SKM-1 treated with dmso at 0.1 percent for 144 hours (cell line): ENCODE measurements around the gene NNAT.

Experiments
- DNase-seq: peaks from one replicate; lab custom pipeline; 2025; ENCODE audit not compliant: unreplicated experiment; lab: John Stamatoyannopoulos, UW

Gene NNAT

DNA sequence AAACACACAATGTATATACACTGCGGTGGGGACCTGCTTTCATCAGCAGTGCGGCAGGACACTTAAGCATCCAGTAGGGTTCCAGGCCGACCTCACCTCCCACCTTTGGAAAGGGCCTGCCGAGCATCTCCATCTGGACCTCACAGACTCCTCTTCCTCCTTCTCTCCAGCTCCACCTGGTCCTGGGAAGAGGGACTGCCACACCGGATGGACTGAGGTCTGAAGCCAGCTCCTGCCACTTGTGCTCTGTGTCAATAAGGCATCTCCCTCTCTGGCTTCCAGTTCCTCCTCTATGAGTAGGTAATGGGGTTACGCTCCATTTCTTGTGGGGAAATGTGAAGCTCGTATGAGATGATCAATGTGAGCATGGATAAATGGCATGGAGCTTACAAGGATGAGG lies 19.1 kb upstream of the NNAT start:
- DNase-seq, result no peak

DNA sequence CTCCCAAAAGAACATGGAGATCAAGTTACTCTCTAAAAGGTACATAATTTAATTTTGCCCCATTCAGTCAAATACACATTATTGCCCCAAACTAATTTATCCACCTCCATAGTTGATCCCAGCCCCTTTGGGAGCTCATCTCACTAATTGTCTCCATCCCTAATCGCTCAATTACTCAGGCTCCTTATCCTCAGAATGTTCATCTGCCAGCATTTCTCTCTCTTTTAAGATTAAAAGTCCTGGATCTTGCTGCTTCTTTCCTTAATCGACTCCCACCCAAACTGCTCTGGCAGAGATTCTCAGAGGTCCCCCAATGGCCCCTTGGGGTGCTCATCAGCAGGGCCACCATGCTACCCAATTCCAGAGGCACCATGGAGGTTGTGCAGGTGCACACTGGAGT lies 18.4 kb upstream of the NNAT start:
- no peak for DNase-seq

DNA sequence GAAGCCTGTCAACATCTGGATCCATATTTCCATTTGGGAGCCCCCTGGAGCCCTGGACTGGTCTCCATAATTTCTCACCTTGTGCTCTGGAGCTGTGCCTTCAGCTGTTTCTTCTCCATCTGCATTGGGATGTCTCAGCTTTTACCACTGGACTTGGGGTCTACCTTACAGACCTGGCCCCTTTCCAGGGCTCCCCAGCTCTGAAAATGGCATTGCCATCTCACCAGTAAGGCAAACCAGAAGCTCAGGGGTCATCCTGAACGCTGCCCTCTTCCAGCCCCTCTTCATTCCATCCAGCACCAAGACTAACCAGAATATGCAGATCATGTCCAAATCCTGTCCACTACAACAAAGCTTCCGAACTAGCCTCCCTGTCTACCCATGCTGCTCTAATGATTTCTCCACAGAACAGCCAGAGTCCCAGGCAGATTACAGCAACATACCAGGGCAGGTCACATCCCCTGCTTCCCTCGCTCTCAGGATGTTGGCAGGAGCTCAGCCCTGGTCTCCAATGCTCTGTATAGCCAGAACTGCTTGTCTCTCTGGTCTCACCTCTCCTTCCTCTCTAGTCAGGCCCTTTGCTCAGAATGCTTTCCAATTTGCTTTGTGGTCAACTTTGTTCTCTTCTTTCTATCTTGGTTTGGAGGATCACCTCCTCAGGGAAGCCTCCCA lies 17.7 kb upstream of the NNAT start:
- no peak for DNase-seq

DNA sequence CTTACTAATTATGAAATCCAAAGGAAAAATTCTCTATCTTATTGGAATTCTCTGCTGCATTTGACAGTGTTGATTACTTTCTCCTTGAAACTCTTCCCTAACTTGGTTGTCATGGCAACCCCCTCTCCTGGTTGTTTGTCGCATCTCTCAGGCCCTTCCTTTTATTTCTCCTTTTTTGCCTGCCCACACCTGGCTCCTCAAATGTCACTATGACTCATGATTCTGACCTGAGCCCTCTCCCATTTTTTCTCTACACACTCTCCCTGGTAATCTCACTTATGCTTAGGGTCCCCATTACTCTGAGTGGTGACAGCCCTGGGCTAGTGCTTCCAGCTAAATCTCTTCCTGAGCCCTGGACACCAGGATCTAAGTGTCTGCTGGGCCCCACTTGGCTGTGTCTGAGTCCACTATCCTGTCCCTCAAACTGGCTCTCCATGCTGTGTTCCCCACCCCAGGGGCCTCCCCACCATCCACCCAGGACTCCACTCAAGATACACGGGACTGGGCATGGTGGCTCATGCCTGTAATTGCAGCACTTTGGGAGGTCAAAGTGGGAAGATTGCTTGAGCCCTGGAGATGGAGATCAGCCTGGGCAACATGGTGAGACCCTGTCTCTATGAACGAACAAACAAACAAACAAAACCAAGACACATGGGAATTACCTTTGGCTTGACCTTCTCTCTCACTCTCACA lies 16.5 kb upstream of the NNAT start:
- no peak for DNase-seq

DNA sequence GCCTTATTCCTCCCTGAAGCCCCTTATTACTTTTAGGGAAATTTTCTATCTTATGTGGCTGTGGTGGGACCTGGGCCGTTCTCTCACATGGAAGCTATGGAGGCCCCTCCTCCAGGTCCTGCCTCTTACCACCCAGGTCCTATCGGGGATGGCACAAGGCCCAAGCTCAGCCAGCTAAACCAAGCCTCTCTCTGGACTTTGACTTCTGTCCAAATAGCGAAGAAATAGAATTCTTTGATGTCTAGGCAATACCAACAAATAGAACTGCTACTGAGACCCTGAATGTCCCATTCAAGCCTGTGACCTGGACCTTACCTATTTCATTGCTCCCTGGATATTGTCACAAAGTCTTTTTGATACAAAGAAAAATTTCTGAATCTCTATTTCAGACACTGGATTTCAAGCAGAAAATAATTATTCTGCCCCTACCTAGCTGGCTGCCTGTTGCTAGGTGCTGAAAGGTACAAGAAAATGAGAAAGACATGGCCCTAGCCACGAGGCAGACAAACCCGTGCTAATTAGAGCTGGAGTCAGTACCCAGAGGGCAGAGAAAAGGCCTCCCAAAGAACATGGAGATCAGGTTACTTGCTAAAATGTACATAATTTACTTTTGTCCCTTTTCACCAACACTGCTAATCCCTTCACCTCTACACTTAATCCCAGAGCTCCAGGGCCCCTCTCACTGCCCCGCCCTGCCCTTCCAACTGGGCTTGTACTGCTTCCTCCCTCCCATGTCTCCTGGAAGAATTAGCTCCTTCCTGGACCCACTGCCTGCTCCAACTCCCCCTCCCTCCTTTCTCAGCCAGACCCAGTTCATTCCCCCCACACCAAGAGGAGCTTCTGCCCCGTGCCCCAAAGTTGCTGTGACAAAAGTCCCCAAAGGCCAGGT lies 15.5 kb upstream of the NNAT start:
- no peak for DNase-seq

DNA sequence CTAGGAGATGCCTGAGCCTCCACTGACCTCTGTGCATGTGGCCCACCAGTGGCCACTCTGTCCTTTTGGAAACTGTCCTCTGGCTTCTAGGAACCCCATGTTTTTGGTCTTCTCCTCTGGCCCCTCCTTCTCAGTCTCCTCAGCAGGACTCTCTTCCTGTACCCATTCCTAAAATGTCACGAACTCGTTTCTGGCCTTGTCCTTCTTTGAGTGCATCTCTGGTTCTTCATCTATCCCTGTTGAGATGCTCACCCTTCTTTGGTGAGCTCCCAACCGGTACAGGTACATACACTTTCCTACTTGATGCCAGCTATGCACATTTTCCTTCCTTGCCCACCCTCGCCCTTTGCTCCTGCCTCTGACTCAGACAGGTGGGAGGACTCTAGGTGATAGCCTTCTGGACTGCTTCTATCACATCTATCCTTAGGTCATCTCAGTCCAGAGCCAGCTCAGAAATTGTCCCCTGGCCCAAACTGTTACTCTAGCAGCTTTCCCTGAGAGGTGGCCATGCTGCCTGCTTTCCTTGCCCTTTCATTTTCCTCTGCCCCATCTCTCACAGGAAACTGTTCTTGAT lies 14.8 kb upstream of the NNAT start:
- DNase-seq, result no peak

DNA sequence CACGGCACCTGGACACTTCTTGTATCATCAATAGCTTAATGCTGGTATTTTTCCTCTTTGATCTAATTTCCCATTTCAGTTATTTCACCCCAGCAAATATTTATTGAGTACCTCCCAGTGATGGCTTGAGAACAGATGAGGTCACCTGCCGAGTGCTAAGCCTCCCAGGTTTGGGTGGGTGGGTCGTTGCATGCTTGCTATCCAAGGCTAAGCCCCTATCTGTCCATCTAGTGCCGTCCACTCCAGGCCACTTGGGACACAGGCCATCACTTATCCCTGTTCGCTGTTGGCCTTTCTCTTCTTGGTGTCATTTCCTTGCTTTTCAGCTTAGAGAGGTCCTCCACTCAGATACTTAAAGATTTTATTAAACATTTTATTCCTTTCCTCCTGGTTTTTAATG lies 10.8 kb upstream of the NNAT start:
- DNase-seq, result no peak

DNA sequence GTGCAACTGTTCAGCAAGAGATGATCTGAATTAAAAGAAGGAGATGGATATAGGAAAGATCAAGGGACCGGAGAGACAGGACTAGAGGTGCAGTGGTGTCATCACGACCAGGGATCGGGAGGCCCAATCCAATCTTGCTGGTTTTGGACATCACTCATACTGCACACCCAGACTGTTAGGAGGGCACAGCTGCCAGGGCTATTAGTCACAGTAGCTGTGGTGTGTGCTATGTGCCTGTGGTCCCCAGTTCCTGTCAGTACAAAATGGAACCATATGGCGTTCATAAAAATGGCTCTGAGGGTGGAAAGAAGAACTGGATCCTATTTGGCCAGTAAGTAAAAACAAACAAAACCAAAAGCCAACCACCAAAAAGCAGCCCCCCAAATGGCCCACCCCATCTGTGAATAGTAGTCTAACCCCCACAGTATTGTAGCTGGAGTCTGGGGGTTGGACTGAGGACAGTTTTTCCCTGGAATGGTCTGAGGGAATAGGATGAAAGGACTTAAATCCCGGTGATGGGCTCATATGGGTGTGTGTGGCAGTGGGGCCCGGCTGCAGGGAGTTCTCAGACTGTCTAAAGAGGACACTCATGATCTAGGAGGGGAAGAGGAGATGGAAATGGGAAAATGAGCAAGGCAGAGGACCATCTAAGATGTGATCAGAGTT lies 9.3 kb upstream of the NNAT start:
- DNase-seq, result no peak

DNA sequence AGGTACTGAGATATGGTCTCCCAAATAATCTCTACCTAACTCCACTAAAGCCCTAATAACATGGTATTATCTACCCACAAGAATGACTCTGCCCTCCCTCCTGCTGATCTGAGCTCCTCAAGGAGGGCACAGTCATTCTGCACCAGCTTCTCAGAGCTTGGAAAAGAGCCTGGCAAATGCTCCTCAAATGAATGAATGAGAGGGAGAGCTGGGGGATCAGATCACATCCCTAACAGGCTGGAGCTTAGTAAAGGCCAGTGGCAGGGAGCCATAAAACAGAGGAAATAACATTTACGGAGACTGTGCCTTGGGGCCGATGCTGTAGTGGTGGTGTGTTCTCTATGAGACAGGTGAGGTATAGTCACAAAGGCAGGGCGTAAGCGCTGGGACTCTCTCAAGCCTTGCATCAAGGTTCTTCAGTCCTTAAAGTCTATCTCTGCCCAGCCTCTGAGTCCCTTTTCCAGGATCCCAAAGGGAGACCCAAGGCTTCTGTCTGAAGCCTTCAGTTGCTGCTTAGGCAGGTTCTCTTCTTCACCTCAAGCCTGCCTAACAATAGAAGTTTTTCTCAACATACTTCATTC lies 7.2 kb upstream of the NNAT start:
- DNase-seq, result no peak

DNA sequence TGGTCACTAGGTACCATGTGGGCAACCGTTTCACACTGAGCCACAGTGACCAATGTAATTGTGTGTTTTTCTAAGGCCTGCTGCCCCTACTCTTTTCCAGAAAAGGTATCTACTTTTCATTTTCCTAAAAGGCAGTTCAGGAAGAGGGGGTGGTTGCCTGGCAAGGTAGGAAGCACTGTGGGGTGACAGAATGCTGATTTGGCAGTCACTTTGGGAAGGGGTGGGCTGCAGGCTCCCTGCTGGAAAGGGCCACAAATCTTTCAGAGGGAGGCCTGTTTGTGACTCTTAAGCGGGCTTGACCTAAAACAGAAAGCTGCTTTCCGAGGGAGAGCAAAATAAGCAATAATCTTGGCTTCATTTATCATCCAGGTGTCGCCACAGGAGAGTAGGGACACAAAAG lies 5.2 kb upstream of the NNAT start:
- DNase-seq, result no peak

DNA sequence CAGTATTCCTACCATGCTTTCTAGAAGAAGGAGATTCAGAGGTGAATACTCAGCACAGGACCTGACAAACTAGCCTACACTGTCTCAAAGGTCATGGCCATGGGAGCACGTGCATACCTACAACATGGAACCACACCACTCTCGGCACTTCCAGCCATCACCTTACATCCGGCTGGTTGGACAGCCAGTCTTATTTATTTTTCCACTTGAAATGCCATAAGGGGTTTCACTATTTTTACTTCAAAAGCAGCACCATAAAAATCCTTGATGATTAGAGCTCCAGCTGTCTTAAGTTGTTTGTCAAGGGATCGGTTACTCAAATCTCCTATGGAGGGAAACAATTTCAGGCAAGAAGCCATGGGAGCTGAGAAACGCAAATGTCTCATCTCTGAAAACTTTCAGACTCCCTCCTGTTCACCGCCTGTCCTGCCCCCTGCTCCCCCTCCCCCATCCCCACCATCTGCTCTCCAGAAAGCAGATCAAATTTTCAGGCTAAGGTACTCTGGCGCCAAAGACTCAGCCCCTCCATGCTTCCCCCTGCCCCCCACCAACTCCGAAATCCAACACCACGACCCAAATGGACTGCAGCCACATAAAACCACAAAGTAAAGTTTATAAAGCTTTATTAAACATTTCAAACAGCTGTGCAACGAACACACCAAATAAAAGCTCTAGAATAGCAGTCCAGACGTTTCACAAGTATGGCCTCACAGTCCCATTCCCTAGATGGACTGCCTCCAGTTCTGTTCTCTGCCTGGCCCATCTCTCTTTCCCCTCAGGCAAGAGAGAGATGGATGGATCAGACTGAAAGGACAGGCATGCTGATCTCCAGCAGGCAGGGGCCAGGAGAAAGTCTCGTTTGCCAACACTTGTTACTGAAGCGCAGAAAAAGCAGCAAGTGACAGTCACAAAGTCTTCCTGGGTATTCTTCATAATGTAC lies 4.0 kb upstream of the NNAT start:
- no peak for DNase-seq

DNA sequence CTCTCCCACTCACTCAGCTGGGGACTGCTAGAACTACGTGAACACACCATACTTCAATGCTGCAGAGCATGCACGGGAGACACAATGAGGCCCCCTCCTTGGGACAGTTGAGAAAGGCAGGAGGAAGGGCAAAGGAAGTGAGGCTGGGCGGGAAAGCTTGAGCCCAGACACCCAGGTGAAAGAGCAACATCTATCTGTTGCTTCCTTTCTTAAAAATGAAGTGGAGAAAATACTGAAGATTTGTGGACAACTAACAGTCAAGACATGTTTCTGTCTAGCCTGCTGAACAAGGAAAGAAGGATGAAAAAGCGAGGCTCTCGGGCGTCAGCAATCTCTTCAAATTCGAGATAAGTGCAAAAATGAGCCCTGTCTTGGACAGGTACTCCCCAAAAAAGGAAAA lies 3.0 kb upstream of the NNAT start:
- no peak for DNase-seq

DNA sequence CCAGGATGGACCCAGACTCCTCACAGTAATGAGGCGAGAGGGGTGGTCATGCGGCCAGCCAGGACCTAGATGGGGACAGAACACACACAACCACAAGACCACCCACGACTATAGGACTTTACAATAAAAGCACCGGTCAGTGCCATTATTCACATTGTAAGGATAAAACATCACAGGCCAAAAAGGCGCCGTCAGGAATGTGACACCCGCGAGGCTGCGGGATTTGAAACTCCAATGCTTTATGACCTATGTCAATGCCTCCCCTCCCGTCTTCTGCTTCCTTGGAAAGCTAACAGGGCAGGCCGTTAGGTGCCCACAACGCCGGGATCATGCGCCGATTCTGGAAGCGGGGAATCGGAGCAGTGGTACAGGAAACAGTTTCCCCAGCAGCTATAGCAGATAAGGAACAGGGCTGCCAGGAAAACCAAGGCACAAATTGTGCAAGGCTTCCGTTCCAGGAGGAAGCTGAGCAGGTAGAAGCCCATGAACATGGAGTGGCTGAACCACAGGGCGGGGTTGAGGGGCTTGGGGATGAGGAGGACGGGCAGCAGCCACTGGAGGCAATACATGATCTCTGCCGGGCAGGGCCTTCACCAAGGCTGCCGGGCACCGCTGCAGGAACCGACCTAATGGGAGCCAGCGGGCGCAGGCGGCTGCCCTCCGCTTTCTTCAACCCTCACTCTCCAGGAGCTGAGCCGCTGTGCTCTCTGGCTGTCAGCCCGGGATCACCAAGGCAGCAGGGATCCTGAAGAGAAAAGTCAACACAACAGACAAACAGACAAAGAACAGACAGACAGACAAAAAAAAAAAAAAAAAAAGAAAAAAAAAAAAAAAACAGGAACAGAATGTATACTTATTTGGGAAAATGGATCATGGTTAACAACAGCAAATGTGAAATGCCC lies 2.2 kb upstream of the NNAT start:
- no peak for DNase-seq

DNA sequence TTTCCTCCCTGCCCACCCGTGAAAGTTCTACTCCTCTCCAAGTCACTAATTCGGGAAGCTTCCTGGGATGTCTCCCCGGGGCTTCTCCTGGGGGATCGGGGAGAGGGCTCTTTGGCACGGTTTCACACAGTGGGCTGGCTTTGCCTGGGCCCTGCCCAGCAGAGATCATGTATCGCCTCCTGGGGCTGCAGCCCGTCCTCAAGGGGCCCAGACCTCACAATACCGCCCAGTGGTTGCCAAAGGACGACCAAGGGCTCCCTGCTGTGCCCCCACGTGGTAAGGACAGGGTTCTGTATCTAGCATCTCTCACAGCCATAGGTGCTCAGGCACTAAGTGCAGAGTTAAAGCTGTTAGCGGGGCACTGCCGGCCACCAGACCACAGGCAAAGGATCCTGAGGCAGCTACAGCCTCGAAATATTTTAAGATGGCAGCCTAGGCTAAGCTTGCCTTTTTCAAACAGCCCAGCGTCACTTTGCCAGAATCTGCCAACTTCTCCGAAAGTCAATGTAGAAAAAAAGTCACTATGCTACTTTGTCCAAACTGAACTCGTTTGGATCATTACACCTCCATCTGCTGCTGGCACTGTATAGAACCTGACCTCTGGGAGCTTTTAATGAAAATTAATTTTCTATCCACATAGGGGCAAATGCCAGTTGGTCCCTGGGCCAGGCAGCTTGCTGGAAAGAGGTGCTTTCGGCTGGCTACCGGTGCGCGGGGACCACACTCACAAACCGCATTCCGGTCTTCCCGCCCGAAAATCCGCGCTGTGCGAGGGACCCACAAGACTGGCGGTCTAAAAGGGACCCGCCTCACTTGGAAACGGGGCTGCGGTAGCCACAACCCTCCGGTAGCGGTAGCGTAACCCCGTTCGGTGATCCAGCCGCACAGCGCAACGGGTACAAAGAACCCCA lies 1.3 kb upstream of the NNAT start:
- no peak for DNase-seq

DNA sequence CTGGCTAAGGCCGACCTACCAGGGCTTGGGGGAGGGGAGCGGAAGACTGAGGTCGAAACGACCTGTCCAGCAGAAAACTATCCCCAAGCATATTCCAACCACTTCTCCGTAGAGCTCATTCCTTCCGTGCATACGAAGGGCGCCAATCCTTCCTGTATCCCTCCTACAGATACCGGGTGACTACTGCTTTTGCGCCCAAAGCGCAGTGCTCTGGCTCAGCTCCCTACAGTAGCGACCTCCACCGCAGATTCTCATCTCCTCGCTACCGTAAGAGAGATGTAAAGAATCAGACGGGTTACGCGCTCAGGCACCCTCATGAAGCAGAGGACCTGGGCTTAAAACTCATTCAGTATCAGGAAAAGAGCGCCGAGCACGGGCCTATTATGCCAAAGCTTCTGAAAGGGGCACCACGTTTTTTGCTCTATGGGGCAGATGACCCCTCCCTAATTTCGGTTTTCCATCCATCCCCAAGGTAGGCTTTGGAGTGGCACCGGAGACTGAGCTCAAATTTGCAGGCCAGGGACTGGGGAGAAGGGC lies 563 bp upstream of the NNAT start:
- DNase-seq, result no peak

DNA sequence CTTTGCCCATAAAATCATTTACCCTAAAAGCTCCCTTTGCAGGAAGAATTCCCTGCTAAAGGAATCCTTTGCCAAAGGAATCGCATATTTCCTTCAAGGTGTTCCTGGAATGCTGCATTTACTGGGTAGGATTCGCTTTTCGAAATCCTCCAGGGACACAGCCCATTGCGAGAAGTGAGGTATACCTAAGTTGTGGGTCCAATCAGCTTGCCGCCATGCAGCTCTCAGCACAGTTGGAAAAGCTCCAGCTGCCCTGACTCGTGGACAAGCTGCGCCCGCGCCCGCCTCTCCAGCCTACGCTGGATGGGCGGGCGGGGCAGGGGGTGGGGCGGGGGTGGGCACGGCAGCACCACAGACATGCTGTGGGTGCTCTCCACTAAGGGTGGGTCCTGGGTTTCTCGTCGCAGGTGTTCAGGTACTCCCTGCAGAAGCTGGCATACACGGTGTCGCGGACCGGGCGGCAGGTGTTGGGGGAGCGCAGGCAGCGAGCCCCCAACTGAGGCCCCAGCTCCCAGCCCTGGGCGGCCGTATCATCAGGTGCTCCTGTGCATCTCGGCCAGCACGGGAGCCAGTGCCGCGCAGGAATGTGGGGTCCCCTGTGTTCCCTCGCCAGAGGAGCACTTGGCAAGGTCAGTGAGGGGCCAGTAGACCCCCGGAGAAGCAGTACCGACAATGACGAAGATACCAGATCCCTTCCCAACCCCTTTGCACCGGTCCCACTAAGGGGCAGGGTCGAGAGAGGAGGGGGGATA lies 1.4 kb downstream of the NNAT start:
- DNase-seq, result no peak

DNA sequence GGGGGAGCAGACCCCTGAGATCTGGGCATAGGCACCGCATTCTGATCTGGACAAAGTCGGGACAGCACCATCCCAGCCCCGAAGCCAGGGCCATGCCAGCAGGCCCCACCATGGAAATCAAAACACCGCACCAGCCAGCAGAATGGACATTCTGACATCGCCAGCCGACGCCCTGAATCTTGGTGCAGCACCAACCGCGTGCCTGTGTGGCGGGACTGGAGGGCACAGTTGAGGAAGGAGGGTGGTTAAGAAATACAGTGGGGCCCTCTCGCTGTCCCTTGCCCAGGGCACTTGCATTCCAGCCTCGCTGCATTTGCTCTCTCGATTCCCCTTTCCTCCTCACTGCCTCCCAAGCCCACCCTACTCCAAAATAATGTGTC lies 2.0 kb downstream of the NNAT start:
- DNase-seq, result no peak
